Measurements from ENCODE around the gene DRD1.
"Not testable (repeated sequence)": the region's sequence is repeated elsewhere in the genome, so short reads cannot be mapped to it uniquely, and the experiment has no call there.

Gene DRD1

GRCh38 chr5:175424594-175424993 is 19.4 kb downstream of the DRD1 start:
- not testable (repeated sequence) for DNase-seq

- DNase-seq, result no peak
Measured at GRCh38 chr5:175422058-175422457, 21.9 kb downstream of the DRD1 start.

- DNase-seq, result no peak
Measured at GRCh38 chr5:175420383-175420782, 23.6 kb downstream of the DRD1 start.

- DNase-seq, result no peak
Measured at GRCh38 chr5:175418251-175418650, 25.7 kb downstream of the DRD1 start.

- no peak for DNase-seq
Measured at GRCh38 chr5:175417384-175417783, 26.6 kb downstream of the DRD1 start.

GRCh38 chr5:175415303-175415702 is 28.7 kb downstream of the DRD1 start:
- no peak for DNase-seq

GRCh38 chr5:175410926-175411325 is 33.1 kb downstream of the DRD1 start:
- no peak for DNase-seq

- DNase-seq, result no peak
Measured at GRCh38 chr5:175406300-175406699, 37.7 kb downstream of the DRD1 start.

GRCh38 chr5:175397590-175398297 is 46.2 kb downstream of the DRD1 start:
- not testable (repeated sequence) for DNase-seq

GRCh38 chr5:175395430-175395829 is 48.6 kb downstream of the DRD1 start:
- DNase-seq, result not testable (repeated sequence)

GRCh38 chr5:175394601-175395000 is 49.4 kb downstream of the DRD1 start:
- no peak for DNase-seq

GRCh38 chr5:175393897-175394296 is 50.1 kb downstream of the DRD1 start:
- DNase-seq, result no peak

- DNase-seq, result no peak
Measured at GRCh38 chr5:175392236-175392635, 51.7 kb downstream of the DRD1 start.

- DNase-seq, result no peak
Measured at GRCh38 chr5:175390352-175391083, 53.5 kb downstream of the DRD1 start.
